OCI-LY7 (cell line): ENCODE data around the gene RBFOX1. TPM values are rescaled to one million over a fixed set of nuclear protein-coding genes. Genes with fewer than 3 reads are reported as not detected.

Source experiments
- BruUV-seq: library from RNA; stranded (reverse); fragments of 400-500 nt; replicated peaks from 2 replicates; lab custom pipeline; 2021; lab: Mats Ljungman, UMichigan
- CTCF ChIA-PET: fragments of 300-600 bp; sonication (Branson Sonifier 250); formaldehyde crosslinking; loops from one replicate; lab custom pipeline; 2022; ENCODE audit warnings: antibody characterized with exemption; ENCODE audit not compliant: unreplicated experiment; lab: Charles Lee
- POLR2A ChIA-PET: fragments of 300-600 bp; sonication (Branson Sonifier 250); formaldehyde crosslinking; loops from one replicate; lab custom pipeline; 2022; ENCODE audit warnings: antibody characterized with exemption; lab: Charles Lee
- DNase-seq: peaks from one replicate; pipeline ENCODE4 v3.0.0-alpha.2; 2015; ENCODE audit warnings: low spot score
- H2AFZ ChIP-seq: fragments of 200-600 bp; sonication (generic), shearing (Covaris generic); 2 replicates; pipeline ENCODE4 v1.6.1; 2014; ENCODE audit warnings: mild to moderate bottlenecking, antibody characterized with exemption, low read length, moderate library complexity
- H3K27ac ChIP-seq: fragments of 200-600 bp; sonication (generic); 2 replicates; pipeline ENCODE4 v1.5.1; 2014; ENCODE audit warnings: mixed run types, low read depth, mild to moderate bottlenecking, moderate library complexity, low read length, inconsistent platforms; ENCODE audit not compliant: poor library complexity, severe bottlenecking
- H3K36me3 ChIP-seq: fragments of 200-600 bp; sonication (generic); 2 replicates; pipeline ENCODE4 v1.6.1; 2014; ENCODE audit warnings: mild to moderate bottlenecking, antibody characterized with exemption, low read length, moderate library complexity, mixed read lengths; ENCODE audit not compliant: insufficient read depth
- H3K4me1 ChIP-seq: fragments of 200-600 bp; sonication (generic); 2 replicates; pipeline ENCODE4 v1.5.1; 2014; ENCODE audit warnings: mild to moderate bottlenecking, low read length; ENCODE audit not compliant: insufficient read depth, poor library complexity, severe bottlenecking
- H3K4me2 ChIP-seq: fragments of 200-600 bp; sonication (generic); 2 replicates; pipeline ENCODE4 v1.6.1; 2014; ENCODE audit warnings: mild to moderate bottlenecking, low read length
- H3K4me3 ChIP-seq: fragments of 200-600 bp; sonication (generic); 2 replicates; pipeline ENCODE4 v1.5.1; 2014; ENCODE audit warnings: mild to moderate bottlenecking, low read depth, low read length; ENCODE audit not compliant: poor library complexity, severe bottlenecking
- H3K79me2 ChIP-seq: fragments of 200-600 bp; sonication (generic); 2 replicates; pipeline ENCODE4 v1.6.1; 2016; ENCODE audit warnings: low read depth, mild to moderate bottlenecking, low read length, moderate library complexity, mixed read lengths; ENCODE audit not compliant: insufficient read depth
- H3K9me2 ChIP-seq: fragments of 200-600 bp; sonication (generic); 2 replicates; pipeline ENCODE4 v1.6.1; 2016; ENCODE audit warnings: mild to moderate bottlenecking, low read length, mixed read lengths; ENCODE audit not compliant: insufficient read depth
- H3K9me3 ChIP-seq: fragments of 200-600 bp; sonication (generic); 2 replicates; pipeline ENCODE4 v1.6.1; 2014; ENCODE audit warnings: mild to moderate bottlenecking, mixed run types, low read length, mixed read lengths
- H4K20me1 ChIP-seq: fragments of 200-600 bp; sonication (generic); 2 replicates; pipeline ENCODE4 v1.6.1; 2014; ENCODE audit warnings: mild to moderate bottlenecking, antibody characterized with exemption, low read length, moderate library complexity, mixed read lengths; ENCODE audit not compliant: insufficient read depth
- CTCF ChIP-seq: fragments of 200-600 bp; sonication (generic); conservative IDR thresholded peaks from 2 replicates; pipeline ENCODE4 v1.5.1; 2014; ENCODE audit warnings: mild to moderate bottlenecking, antibody characterized with exemption, low read length, moderate library complexity, mixed read lengths
- EZH2phosphoT487 ChIP-seq: fragments of 200-600 bp; sonication (generic); IDR thresholded peaks from 2 replicates; pipeline ENCODE4 v1.6.1; 2018; ENCODE audit warnings: low read depth, borderline replicate concordance, mild to moderate bottlenecking, mixed run types, antibody characterized with exemption, low read length, moderate library complexity, mixed read lengths
- intact Hi-C: fragments of 100-400 bp; cut with micrococcal nuclease; formaldehyde crosslinking; loops from one replicate; pipeline ENCODE4 v1.10.0; 2022; ENCODE audit not compliant: unreplicated experiment
- total RNA-seq, 2 experiments: library from RNA; depleted of rRNA in 1 of 2; stranded (reverse); fragments of >200 nt in 1 of 2; shearing (Covaris generic) in 1 of 2; gene quantifications; 2 replicates each; pipeline ENCODE4 v1.2.3, GENCODE V29; 2014 to 2022

RBFOX1 gene
- total RNA-seq, 2 experiments from 2014 or later, result not detected

DNA sequence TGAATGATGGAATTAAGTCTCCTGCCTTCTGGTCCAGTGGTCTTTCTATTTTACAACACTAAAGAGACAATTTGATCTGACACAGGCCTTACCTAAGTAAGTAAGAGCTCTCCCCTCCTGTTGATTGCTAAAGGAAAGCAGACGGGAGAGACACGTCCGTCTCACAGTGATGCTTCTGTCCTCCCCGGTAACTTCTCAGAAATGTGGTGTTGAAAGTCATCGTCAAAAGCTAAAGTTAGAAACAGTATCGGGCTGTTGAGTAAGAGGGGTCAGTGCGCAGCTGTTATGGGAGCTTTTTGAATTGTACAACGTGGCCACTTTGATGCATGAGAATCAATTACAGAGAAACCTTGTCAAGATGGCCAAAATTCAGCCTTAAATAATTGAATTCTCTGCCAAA is 1.9 kb upstream of the RBFOX1 start:
- ChIA-PET POLR2A (no interaction called here), CTCF (no interaction called here)
- no TSS peak for BruUV-seq
- Histone ChIP-seq H3K4me3 (no peak overlapping the region), H4K20me1 (no peaks in the 10 kb centered on the region), H3K36me3 (no peaks in the 10 kb centered on the region), H3K79me2 (no peaks in the 10 kb centered on the region), H3K4me1 (no peaks in the 10 kb centered on the region), H2AFZ (no peak overlapping the region), H3K9me2 (no peaks in the 10 kb centered on the region), H3K9me3 (no peaks in the 10 kb centered on the region), H3K4me2 (no peak overlapping the region), H3K27ac (no peak overlapping the region)
- no peak for TF ChIP-seq CTCF
- no peak for TF ChIP-seq EZH2phosphoT487
- no peak for DNase-seq
- intact Hi-C loops, result no loop called here

- H3K27ac ChIP-seq, result no peak overlapping the region
- CTCF ChIA-PET, result no interaction called here
- H3K4me2 ChIP-seq, result no peak overlapping the region
- no peaks in the 10 kb centered on the region for H3K79me2 ChIP-seq
- H3K4me1 ChIP-seq, result no peaks in the 10 kb centered on the region
- H3K9me3 ChIP-seq, result no peaks in the 10 kb centered on the region
- H4K20me1 ChIP-seq, result no peaks in the 10 kb centered on the region
- intact Hi-C loops, result no loop called here
- no peak overlapping the region for H3K4me3 ChIP-seq
- no peak for DNase-seq
- TF ChIP-seq CTCF, result no peak
- TF ChIP-seq EZH2phosphoT487, result no peak
- no peaks in the 10 kb centered on the region for H3K9me2 ChIP-seq
- BruUV-seq, result no TSS peak
- POLR2A ChIA-PET, result no interaction called here
- no peaks in the 10 kb centered on the region for H3K36me3 ChIP-seq
- no peak overlapping the region for H2AFZ ChIP-seq
Observed at GRCh38 chr16:7331997-7332396, 648 bp upstream of the RBFOX1 start.

- TF ChIP-seq EZH2phosphoT487 (no peak), CTCF (no peak)
- ChIA-PET CTCF (no interaction called here), POLR2A (interaction anchor here (0.9 kb wide), 1 partner anchor 21 kb away, joined by 3 read pairs; no protein-coding TSS in a partner anchor)
- H3K4me3 ChIP-seq, result no peak overlapping the region
- intact Hi-C loops, result no loop called here
- no peak overlapping the region for H3K4me2 ChIP-seq
- H3K79me2 ChIP-seq, result no peaks in the 10 kb centered on the region
- no peak overlapping the region for H2AFZ ChIP-seq
- DNase-seq, result no peak
- H3K36me3 ChIP-seq, result no peaks in the 10 kb centered on the region
- no peaks in the 10 kb centered on the region for H3K4me1 ChIP-seq
- no peaks in the 10 kb centered on the region for H3K9me3 ChIP-seq
- H3K9me2 ChIP-seq, result no peaks in the 10 kb centered on the region
- no TSS peak for BruUV-seq
- H3K27ac ChIP-seq, result no peak overlapping the region
- no peaks in the 10 kb centered on the region for H4K20me1 ChIP-seq
Observed at GRCh38 chr16:7333180-7333725, 608 bp downstream of the RBFOX1 start.
